Embryonic facial prominence (tissue), 1 donor: ENCODE measurements around the gene ZBTB20.

Experiments used
- DNase-seq: peaks from one replicate; pipeline ENCODE4 v3.0.0-alpha.2; 2016; ENCODE audit errors: extremely low spot score

ZBTB20 gene

DNA sequence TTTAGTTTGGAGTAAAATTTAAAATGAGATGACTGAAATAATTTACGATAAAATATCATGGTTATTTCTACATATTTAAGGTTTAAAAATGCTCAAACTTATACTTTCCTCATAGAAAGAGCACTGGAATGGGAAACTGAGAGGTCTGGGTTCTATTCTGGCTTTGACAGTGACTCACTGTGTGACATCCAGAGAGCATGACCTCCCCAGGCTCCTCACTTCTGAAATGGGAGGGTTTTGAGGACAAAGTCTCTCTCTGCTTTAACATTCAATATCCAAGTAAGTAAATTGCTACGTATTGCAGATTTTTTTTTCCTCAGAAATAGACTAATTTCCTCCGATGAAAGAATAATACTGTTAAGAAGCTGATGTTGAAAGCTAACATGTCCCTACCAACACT, 618.6 kb downstream of the ZBTB20 start:
- no peak for DNase-seq

DNA sequence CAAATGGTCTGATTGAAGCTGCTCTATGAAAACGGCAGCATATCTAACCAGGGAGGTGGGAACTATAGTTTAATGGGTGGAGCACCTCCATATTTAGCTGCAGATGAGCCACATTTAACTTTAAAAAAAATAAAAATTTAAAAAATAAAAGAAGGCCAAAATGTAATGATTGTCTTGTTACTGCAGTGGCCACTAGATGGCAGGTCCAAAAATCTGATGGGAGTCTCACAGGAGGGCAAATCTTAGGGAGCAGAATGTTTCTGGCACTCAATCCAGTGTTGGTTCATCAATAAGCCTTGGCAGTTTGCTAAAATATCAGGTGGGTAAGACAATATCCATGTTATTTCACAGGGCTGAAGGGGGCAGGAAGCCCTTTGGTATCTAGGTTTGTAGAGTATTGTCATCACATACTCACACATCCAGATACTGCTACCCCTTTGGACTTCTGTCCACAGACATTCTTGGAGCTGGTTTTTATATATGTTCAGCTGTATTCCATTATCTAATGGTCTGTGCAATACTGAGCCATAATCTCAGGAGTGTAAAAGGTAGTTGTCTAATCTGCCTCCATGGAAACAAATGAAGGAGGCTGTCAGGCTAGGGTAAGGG, 619.9 kb downstream of the ZBTB20 start:
- no peak for DNase-seq

DNA sequence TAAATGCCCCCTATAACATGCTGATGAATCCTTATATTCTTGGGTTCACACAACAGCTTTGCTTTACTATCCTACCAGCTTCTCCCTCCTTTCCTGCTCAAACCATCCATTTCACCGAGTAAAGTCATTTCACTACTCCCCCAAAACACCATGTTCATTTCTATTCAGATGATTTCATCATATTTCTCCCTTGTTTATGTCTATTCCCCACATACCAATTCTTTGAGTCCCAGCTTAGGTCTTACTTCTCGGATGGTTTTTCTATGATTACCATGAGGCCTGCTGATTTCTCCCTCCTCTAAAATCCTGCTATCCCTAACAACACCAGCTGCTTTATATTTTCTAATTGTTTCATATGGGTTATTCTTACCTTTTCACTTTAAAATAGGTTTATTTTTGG, 621.8 kb downstream of the ZBTB20 start:
- no peak for DNase-seq

DNA sequence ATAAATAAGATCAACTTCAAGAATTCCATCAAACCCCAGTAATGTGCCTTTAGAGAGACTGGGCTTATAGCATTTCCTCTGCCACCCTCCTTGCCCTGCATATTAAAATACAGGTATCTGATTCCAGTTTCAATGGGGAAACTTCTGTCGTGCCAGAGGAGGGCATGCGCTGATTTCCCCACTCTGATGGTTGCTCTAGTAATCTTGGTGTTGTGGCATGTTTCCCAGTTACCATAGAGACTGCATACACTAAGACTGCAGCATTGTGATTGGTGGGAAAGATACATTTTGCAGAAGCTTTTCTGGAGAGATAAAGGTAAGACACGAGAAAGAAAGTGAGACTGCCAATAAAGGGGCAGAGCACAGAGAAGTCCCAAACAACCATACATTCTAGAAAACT, 627.7 kb downstream of the ZBTB20 start:
- DNase-seq, result peak; percentile 16

DNA sequence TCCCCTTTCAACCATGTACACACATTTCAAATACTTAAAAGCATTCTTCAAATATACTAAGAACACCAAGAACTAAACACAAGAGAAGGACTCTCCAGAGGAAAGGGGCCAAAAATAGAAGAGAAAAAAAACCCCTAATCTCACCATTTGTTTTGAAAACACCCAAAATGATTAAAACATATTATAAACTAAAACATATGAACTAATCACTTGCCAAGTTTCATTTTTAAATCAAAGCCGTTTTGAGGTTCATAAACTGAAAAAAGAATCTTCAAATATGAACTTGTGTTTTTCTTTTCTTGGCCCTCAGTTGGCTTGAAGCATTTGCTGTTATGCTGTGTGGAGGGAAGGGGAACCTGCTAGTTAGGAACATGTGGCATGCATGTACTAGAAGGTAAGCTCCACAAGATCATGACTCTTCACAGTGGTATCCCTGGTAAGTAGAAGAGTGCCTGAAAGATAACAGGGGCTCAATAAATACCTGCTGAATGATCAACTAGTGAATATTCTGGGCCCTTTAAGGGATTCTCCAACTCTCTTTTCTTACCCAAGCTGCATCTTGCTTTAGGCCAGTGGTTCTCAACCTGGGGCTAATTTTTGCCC, 628.8 kb downstream of the ZBTB20 start:
- no peak for DNase-seq

DNA sequence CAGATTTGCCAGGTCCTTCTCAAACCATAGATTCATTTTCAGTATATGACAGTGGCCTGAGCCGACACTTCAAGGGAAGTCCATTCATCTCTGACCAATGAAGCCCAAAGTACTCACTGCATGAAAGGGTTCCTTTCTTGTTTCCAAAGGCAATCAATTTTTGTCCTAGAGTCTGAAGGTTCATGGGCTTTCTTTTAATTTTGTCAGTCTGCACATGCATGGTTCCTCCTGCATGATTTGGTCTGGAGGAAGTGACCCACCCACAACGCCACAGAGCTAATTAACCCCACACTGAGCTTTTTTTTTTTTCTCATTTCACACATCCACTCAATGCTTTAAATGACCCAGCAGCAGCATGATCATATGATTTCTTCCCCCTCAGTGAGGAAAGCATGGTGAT, 636.9 kb downstream of the ZBTB20 start:
- no peak for DNase-seq

DNA sequence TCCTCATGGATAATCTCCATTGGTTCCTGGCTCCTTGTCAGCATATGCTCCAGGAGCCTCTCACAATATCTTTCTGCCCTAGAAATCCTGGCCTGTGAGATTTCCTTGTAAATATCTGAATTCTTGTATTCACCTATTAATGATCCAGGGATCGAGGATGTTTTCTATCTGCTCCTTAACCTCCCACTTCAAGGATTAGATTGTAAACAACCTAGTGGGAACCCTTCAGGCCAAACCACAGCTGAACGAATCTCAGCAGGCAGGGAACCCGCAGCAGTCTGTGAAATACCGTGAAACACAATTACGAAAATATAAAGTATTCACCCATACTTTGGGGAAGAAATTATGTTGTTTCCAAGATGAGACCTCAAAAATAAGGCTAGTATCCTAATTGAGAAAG, 637.3 kb downstream of the ZBTB20 start:
- no peak for DNase-seq

DNA sequence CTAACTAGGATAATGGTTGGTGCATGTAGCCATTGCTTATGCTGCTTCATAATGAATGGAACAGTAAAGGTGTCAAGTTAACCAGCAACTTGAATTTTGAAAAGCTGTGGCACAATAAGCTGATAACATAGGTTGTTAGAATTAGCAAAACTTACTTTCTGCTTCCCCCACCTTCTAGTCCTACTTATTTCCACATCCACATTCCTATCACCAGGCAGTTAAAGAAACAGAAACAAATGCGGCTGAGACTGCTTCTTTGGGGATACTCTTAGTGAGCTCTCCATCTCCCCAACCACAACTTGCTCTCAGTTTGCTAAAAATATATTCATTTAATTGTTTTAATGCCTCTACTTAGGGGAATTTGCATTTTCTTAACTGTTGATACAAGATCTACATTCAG, 638.1 kb downstream of the ZBTB20 start:
- no peak for DNase-seq

DNA sequence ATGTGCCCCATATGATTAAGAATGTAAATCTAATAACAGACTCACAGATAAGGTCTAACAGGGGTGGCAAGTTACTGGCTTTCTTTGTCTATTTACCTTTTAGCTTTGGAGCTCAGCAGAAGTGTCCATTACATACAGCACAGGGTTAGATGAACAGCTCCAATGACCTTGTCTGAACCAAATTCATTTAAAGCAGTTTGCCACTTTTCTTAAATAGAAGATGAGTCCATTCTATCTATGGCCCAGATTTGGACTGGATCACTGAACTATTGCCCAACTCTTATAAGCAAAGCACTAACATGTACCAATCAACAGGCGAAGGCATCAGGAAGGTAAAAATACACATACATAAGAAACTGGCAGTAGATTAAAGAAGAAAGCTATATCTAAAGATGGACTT, 638.9 kb downstream of the ZBTB20 start:
- DNase-seq, result no peak

DNA sequence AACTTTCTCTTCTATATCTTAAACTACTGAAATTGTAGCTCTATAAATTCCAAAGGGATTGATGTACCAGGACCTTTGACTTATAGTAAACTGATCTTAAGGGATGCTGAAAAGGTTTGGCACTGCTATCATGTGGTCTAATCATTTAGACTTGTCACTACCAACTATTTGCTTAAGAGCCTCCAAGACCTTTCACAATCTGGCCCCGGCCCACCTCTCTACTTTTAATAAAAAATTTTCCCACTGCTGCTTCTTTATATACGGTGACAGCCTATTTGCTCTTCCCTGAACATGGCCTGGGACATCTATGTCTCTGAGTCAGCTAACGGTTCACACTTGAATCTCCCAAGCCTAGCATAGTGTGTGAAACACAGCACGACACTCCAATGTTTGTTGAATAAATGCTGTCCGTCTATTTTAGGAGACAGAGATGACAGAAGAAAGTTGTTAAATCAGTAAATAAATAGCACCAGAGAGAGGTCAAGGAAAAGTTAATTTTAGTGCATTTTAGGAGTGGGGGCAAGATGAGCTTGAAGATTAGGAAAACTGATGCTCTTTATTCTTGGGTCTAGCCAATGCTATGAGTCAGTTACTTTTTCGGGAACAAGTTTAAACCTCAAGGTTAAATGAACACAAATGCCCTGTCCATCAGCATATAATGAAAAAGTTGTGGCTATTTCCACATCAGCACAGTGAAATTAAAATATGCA, 640.3 kb downstream of the ZBTB20 start:
- DNase-seq, result no peak

DNA sequence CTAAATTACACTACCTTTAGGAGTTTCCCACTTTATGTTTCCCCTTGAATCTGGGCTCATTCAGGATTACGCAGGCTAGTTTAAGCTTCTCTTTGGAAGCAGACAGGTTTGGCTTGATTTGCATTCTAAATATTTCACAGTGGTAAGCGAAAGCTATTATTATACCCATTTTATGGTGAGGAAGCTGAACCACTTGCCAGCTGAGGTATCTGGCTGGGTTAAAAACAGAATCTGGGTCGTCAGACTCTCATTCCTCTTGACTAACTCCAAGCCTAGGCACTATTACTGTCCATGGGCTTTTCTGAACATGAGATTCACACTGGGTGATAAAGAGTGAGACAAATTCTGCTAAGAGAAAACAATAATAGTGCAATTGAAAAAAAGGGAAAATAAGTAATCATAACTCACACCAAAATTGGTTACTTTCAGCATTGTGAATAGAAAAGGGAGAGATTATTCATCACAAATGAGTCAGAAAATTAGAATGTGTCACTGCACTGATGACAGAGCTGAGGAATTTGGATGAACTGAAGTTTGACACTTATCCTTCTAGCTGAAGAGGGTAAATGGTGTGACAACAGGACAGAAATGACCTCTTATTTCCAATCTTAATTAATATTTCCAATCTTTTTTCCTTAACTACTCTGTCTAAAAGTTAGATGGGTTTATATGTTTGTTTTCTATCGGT, 642.0 kb downstream of the ZBTB20 start:
- no peak for DNase-seq

DNA sequence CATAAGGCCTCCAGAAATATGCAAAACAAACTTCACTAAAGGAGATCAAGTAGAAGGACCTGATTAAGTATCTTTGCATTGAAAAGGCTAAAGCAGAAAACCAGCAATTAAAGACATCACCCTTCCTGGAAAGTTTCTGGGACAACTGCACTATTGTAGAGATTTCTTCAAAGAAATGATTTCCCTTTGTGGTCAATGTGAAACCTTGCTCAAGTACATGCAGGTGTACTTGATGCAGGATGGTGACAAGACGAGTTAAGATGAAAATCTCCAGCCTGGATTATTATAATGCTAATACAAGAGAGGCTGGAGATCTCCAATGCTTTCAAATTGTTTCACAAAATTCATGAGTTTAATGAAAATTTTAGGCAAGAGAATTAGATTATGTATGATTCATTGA, 644.9 kb downstream of the ZBTB20 start:
- no peak for DNase-seq

DNA sequence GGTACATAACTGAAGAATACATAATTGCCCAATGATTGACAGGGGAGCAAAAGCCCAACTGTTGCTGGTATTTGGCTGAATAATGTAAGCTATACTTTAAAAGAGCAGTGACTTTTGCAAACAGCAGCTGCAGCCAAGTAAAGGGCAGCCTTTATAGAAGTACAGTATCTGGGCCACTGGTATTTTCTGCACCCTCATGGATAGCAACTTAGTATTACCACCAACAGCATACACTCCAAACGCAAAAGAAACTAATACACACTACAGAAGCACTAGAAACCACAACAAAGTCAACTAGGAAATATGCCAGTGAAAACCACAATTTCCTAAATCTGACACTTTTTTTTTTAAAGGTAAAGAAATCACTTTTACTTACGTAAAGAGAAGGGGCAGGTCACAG, 647.1 kb downstream of the ZBTB20 start:
- no peak for DNase-seq

DNA sequence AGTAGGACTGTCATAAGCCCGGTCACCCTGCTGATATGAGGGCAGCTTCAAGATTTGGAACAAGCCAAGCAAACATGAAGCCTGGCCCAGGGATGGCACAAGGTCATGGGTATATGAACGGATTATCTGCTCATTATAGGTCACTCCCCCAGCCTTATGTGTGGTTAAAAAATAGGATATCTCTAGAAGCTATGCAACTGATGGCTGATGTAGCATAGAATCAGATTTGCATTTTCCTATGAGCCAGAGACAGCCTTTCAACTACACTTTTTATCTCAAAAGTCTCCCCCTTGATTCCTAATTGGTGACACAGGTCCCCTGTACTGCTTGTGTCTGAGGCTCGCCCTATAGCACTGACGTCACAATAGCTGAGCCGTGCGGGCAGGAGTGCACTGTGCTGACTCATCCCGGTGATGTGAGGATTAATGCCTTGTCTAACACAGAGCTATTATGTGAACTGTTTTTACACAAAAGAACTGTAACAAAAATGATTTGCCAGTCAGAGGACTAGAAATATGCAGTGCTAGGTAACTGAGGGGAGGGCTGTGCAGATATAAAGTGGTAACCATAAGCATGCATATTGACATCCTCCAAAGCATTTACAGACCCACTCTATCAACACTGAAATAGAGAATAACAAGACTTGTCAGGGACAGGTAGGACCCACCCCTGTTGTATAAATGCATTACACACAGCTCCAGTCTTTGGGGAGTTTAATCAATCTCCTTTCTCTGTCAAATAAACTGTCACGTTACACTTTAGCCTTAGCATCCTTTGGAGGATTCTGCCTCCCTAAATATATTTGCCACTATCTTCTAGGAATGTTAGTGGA, 648.3 kb downstream of the ZBTB20 start:
- DNase-seq, result no peak

DNA sequence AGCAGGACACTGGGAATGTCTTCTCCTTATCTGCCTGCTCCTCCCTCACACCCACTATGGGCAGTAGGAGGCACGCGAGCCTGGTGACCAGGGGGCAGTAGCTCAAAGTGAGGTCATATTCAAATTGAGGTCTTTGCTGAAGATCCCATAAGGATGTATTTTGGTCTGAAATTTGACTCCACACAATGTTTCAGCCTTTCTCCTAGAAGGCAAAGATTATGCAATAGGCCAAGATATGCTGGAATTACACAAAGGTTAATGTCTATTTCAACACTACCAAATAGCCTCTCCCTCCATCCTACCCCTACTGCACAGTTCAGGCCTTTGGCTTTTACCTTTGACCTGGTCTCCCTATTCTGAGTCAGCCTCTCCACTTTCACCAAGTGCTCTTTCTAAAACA, 650.2 kb downstream of the ZBTB20 start:
- DNase-seq, result no peak

DNA sequence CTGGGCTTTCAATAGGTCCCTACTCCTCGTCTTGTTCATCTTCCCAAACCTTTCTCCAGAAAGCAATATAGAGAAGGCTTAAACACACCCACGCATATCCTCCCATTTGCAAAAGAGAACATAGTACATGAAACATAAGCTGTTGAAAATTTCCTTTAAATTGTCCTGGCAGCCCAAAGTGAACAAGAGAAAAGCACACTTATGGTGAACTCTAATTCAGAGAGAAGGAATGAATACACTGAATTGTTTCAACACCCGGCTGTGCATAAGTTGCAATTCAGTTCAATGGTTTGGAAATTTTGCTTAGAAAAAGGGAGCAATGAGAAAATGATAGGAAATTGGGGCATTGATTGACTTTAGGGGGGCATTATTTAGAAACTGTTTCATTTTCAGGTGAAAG, 650.6 kb downstream of the ZBTB20 start:
- no peak for DNase-seq

DNA sequence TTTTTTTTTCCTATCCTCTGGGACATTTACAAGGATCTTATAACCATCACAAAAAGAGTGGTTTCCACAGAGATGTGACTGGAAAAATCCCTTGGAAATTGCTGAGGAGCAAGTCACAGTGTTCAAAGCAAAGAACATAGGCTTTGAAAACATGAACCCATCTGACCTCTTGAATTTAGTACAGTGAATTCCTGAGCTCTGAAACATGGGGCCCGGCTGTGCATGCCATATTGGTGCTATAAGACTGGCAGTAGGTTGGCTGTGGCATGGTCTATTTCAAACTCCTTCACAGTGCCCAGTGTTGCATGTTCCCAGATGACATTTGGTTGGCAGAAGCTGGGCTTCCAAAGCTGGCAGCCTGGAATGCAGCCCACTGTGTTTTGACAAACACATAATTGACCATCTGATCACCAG, 651.1 kb downstream of the ZBTB20 start:
- DNase-seq, result no peak

DNA sequence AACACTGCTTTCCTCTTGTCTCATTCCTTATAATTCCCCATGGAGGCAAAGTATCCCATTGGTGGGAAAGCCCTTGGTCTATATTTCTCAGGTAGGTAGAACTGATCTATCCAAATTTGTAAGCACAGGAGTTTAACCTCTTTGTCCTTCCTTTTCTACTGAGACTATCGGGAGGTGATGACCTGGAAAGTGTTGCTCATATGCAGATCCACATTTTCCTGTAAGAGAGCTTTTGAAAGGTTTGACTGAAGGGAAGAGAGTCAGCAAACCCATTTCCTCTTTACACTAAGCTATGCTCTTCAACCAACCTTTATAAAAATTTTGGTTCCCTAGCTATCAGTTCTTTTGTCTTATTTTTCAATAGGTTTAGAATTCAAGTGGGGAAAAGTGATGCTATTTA, 652.6 kb downstream of the ZBTB20 start:
- no peak for DNase-seq

DNA sequence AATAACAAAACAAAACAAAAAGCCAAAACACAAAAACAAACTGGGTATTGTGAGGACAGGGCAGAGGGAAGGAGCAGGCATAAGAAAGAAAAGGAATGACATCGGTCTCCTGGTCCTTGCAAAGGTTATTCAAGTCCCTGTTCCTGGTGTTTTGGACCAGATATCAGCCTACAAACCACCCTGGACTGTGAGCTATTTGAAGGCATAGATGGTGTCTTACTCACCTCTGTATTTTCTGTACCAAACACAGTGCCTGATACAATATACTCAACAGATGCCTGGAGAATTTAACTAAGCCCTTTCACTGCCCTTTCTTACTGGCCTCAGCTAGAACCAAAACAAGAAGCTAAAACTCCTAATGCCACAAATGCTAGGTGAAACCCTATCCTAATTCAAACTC, 656.3 kb downstream of the ZBTB20 start:
- no peak for DNase-seq

DNA sequence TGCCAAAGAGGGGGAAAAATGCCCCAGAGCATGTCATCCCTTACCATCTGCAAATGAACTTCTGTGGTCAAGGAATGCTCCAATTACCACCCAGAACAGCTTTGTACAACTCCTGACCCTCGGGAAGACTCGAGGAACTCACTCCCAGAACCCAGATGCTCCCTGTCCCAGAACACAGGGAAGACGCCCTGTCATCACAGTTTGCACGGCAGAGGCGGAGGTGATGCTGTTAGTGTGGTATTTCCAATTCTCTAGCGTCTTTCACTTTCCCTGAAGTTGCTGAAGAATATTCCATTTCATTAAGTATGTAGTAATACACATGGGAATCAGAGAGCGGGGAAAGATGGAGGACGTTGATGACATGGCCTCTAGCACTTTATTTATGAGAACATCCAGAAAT, 659.6 kb downstream of the ZBTB20 start:
- no peak for DNase-seq

DNA sequence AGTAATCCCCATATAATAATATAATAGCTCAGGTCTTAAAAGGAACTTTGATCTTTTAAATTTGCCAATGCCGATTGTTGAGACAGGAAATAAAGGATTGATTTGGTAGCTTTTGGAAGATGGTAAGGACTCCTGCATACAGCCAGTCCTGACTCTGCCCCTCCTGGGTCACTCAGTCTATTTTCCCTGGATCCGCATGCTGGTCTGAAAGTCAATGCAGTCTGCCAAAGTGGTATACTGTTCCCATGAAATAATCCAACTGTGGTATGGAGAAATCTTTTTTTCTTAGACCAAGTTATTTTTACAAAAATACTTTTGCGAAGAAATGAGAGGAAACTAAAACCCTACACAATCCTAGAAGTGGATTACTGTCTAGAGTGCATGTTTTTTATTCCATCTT, 662.2 kb downstream of the ZBTB20 start:
- no peak for DNase-seq

DNA sequence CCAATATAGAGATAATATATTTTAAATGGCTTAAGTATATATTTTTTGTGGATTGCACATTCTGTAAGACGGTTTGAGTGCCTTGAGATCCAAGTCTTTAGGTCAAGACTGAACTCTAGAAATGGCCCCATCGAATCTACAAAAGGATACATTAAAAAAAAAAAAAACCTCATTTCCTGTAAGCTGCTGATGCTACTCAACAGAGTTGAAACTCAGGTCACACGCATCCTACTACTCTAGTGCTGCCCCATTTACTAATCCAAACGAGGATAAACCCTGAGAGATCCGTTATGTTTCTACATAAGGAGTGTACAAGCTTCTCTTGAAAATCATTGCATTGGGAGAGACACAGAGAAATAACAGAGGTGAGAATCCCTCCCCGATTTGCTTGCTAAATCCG, 666.0 kb downstream of the ZBTB20 start:
- DNase-seq, result no peak
